Epithelial cell of alveolus of lung (primary cell): ENCODE data around the gene GSC2. TPM values are rescaled to one million over a fixed set of nuclear protein-coding genes. Genes with fewer than 3 reads are reported as not detected.

Source experiments
- total RNA-seq: library from RNA; depleted of rRNA; stranded (reverse); fragments of >200 nt; gene quantifications from 2 replicates; pipeline ENCODE4 v1.2.1, GENCODE V29; 2015

The GSC2 gene, protein sequence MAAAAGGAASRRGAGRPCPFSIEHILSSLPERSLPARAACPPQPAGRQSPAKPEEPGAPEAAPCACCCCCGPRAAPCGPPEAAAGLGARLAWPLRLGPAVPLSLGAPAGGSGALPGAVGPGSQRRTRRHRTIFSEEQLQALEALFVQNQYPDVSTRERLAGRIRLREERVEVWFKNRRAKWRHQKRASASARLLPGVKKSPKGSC
- total RNA-seq: not detected in 2 replicates

DNA sequence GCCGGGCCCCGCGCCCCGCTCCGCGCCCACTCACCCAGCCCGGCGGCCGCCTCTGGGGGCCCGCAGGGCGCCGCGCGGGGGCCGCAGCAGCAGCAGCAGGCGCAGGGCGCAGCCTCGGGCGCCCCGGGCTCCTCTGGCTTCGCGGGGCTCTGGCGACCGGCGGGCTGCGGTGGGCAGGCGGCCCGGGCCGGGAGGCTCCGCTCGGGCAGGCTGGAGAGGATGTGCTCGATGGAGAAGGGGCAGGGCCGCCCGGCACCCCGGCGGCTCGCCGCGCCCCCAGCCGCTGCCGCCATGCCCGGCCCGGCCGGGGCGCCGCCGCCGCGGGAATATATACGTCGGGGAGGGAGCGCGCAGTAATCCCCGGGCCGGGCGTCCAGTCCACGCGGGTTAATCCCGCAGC lies at the start of gene GSC2:
Gene GSC2 (minus strand): TSS at position 302 of the 400 bp plus-strand sequence. CDS start 9 bp downstream, at position 293.

DNA sequence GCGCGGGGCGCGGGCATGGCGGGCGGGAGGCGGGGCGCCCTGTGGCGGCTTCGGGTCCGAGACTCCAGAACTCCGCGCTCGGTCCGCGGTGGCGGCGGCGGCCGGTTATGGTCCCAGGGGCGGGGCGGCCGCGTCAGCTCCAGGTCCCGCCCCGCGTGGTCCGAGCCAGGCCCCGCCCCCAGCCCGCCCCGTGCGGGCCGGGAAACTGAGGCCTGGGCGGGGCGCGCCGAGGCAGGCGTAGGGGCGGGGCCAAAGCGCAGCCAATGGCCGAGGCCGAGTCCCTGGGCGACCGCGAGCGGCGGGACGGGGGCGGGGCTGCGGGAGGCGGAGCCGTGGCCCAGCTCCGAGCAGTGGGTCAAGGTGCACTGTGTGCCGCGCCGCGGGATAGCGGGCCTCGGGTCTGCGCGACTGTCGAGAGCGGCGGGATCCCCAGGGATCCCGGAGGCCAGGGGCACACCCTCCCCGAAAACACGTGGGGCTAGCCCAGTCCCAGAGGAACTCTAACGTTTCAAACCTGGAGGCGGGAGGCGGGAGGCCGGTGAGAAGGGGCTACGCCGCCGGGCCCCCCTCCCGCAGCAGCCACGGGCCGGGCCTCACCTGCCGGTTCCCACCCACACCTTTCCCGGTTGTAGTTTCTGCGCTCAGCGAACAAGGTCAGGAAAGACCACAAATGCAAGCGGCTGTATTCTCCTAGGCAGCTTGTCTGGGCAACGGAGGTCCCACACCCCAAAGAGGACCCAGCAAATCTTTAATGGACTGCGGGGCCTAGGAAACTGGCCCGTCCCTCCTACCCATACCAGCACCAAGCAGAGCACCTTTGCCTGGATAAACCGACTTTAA lies 28.8 kb upstream of the GSC2 start, which contains the start of gene SLC25A1:
Gene SLC25A1 (minus strand): TSS at position 80 of the 840 bp plus-strand sequence. CDS start 63 bp downstream, at position 17.

DNA sequence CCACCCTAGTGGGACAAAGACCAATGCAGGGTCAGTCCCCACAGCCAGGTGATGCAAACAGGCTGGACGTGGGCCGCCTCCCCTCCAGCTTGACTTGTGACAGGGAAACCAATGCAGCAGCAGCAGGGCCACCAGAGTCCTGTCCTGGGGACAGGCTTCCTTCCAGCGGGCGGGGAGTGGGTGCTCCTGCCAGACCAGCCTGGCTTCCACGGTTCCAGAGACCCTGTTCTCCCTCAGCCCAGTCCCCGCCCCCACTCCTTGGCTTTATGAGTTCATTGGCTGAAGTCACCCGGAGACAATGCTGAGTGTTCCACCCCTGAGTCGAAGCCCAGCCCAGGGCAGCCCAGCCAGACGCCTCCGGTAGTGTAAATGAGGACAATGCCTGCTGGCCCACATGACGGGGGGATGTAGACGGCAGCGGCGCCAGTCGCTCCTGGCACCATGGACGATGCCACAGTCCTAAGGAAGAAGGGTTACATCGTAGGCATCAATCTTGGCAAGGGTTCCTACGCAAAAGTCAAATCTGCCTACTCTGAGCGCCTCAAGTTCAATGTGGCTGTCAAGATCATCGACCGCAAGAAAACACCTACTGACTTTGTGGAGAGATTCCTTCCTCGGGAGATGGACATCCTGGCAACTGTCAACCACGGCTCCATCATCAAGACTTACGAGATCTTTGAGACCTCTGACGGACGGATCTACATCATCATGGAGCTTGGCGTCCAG lies 19.0 kb downstream of the GSC2 start, which contains the start of gene TSSK2:
Gene TSSK2 (plus strand): TSS at position 350 of the 726 bp plus-strand sequence. CDS start 92 bp downstream, at position 442.

DNA sequence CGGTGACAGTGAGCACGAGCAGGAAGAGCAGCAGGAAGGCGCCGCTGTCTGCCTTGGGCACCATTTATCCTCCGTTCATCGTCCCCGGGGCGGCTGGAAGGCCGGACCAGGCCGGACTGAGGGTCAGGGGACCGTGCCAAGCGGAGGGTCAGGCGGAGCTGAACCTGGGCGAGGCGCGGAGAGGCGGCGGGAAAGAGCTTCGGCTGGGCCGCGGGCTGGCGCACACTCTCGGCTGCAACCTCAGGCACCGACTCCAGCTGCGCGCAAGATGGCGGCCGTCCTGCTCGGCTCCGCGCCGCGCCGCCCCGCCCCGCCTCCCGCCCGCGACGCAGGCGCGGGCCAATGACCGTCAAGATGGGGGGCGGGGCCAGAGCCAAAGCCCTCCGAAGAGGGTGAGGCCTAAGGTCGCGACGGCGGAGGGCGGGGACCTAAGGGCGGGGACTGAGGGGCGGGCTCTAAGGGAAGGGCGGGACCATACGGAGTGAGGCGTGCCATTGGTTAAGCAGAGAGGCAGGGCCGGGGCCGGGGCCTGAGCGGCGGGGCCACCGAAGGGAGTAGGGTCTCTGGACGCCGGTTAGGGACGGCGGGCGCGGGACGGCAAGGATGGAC lies 27.8 kb downstream of the GSC2 start, which contains the start of gene DGCR2:
Gene DGCR2 (minus strand): TSS at position 270 of the 609 bp plus-strand sequence. CDS start 206 bp downstream, at position 64.

Other genes starting within 250 kb of the GSC2 start
- 0.52 and 3.7 TPM in 2 replicates for gene DGCR6, start 244.0 kb downstream of the GSC2 start, total RNA-seq
- not detected in 2 replicates for gene PRODH, start 214.0 kb downstream of the GSC2 start, total RNA-seq
- gene DGCR2, start 27.9 kb downstream of the GSC2 start, total RNA-seq: 37.4 and 66.0 TPM in 2 replicates
- not detected in 2 replicates for gene TSSK2, start 19.0 kb downstream of the GSC2 start, total RNA-seq
- gene ESS2, start 5.6 kb downstream of the GSC2 start, total RNA-seq: 17.8 and 22.6 TPM in 2 replicates
- gene SLC25A1, start 28.4 kb upstream of the GSC2 start, total RNA-seq: 110 and 235 TPM in 2 replicates
- 2.3 and 6.2 TPM in 2 replicates for gene CLTCL1, start 141.4 kb upstream of the GSC2 start, total RNA-seq